Kidney epithelial cell (primary cell): ENCODE results near the gene ZNF782. TPM values are rescaled to one million over a fixed set of nuclear protein-coding genes. Genes with fewer than 3 reads are reported as not detected.

ENCODE experiments used
- DNase-seq: peaks from one replicate; pipeline ENCODE4 v3.0.0-alpha.2; 2010; ENCODE audit warnings: low read depth
- H3K27me3 ChIP-seq: 2 replicates; pipeline ENCODE4 v1.6.0; 2011; ENCODE audit warnings: low read length; ENCODE audit not compliant: control insufficient read depth, insufficient read depth
- H3K36me3 ChIP-seq: 2 replicates; pipeline ENCODE4 v1.5.1; 2011; ENCODE audit warnings: low read length; ENCODE audit not compliant: control insufficient read depth, insufficient read depth
- H3K4me3 ChIP-seq: 2 replicates; pipeline ENCODE4 v1.5.1; 2011; ENCODE audit warnings: low read depth, mild to moderate bottlenecking, control low read depth, low read length
- CTCF ChIP-seq: IDR thresholded peaks from 2 replicates; pipeline ENCODE4 v1.5.1; 2011; ENCODE audit warnings: mild to moderate bottlenecking, moderate library complexity, low read length, control low read depth, inconsistent platforms; ENCODE audit not compliant: insufficient read depth, poor library complexity, severe bottlenecking
- total RNA-seq: library from RNA; depleted of rRNA; stranded (reverse); fragments of >200 nt; gene quantifications from 2 replicates; pipeline ENCODE4 v1.2.3, GENCODE V29; 2015

The ZNF782 gene
- total RNA-seq, 1 donor from 2014 or later: 3.9 TPM

DNA sequence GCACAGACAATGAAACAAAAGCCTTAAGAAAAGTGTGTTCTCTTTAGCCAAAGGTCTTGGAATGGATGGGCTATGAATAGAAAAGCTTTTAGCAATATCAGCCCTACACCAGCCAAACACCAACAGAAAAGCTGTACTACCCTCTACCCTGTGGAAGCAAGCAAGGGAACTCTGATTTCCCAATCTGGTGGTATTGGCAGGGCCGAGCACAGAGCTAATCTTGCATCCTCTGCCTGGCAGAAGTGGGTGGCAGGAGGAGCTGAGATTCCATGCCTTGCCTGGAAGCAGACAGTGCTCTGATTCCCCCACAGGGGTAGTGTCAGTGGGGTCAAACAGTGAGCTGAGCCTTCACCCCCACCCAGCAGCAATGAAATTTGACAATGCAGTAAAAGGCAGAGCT is 29.6 kb upstream of the ZNF782 start:
- DNase-seq: no peak
- no peaks in the 10 kb centered on the region for H3K36me3 ChIP-seq
- TF ChIP-seq CTCF: no peak
- H3K27me3 ChIP-seq: no peaks in the 10 kb centered on the region
- no peak overlapping the region for H3K4me3 ChIP-seq

DNA sequence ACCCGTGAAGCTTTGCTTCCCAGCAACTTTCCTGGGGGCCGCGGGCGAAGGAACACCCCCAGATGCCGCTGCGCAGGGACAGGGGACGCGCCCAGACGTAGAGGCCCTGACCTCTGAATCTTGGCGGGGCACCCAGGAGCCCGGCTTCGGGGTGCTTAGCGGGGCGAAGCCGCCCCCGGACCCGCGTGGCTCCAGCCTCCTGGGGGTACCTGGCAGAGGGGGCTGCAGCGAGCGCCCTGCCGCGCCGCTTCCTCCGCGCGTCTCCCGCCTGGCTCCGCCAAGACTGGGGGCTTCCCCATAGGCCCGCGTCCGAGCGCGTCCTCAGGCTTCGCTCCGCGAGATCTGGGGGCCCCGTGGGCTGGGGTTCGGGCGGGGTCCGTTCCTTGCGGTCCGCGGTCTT is 23.0 kb upstream of the ZNF782 start:
- H3K27me3 ChIP-seq: no peaks in the 10 kb centered on the region
- TF ChIP-seq CTCF: no peak
- peak overlapping the region; percentile 35 for H3K4me3 ChIP-seq
- no peaks in the 10 kb centered on the region for H3K36me3 ChIP-seq
- no peak for DNase-seq

GRCh38 chr9:96875461-96876142 is 21.3 kb upstream of the ZNF782 start:
- H3K27me3 ChIP-seq: no peaks in the 10 kb centered on the region
- DNase-seq: peak; percentile 63
- TF ChIP-seq CTCF: peak; percentile 59
- H3K4me3 ChIP-seq: peak overlapping the region; percentile 46
- H3K36me3 ChIP-seq: no peaks in the 10 kb centered on the region

DNA sequence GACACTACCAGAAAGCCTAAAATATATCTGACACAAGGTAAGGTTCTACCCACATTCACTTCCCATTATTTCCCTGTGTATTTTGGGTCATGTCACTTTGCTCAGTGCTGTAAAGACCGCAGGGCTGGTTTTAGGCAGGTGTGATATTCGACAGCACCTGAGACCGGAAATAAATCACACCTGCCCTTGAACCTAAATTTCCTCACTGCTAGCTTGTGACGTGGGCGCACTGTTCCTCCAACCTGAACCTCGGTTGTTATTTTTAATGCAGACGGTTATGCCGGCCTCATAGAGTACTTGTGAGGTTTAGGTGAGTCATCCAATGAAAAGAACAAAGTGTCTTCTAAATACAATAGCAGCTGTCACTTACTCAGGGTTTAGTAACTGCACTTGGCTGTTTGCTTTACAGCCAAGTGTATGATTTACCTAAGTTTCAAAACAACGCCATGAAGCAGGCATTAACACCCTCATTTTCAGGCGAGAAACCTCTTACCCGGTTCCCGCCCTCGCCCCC is 20.7 kb upstream of the ZNF782 start:
- H3K27me3 ChIP-seq: no peaks in the 10 kb centered on the region
- no peaks in the 10 kb centered on the region for H3K36me3 ChIP-seq
- H3K4me3 ChIP-seq: peak overlapping the region; percentile 46
- no peak for TF ChIP-seq CTCF
- peak; percentile 93 for DNase-seq

DNA sequence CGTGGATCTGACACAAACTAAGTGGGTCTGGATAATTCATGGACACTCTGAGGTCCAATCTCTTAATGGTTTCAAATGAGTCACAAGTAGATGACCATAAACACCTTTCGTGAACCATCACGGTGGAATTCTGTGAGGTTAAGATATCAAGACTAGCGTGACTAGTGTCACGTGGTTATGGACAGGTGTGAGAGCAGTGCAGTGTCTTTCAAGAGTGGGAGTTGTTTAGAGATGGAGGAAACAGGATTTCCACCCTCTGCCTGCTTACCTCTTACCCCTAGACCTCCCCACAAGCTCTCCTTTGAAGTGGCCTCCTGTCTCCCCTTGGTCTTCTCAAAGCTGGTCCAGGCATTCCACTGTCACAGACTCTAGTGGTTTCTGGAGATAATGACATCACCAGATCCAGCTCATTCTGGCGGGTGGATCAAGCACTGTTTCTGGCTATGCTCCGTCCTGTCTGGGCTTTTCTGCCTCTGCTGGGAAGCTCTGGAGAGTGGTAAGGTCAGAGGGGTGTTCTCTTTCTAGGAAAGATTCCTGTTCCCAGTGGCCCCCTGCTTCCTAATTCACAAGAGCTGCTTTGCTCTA is 20.0 kb upstream of the ZNF782 start:
- Histone ChIP-seq H3K36me3 (no peaks in the 10 kb centered on the region), H3K4me3 (no peak overlapping the region), H3K27me3 (no peaks in the 10 kb centered on the region)
- DNase-seq: no peak
- no peak for TF ChIP-seq CTCF
